GM18519 (cell line): ENCODE data around the gene GSG1L.
"Not testable (repeated sequence)": the region's sequence is repeated elsewhere in the genome, so short reads cannot be mapped to it uniquely, and the experiment has no call there.

Experiments used
- ATAC-seq: cut with Tn5 transposase; IDR thresholded peaks from one replicate; pipeline ENCODE4 v1.9.1; 2021; ENCODE audit warnings: mild to moderate bottlenecking, moderate library complexity; ENCODE audit not compliant: unreplicated experiment, low FRiP score

The GSG1L gene

DNA sequence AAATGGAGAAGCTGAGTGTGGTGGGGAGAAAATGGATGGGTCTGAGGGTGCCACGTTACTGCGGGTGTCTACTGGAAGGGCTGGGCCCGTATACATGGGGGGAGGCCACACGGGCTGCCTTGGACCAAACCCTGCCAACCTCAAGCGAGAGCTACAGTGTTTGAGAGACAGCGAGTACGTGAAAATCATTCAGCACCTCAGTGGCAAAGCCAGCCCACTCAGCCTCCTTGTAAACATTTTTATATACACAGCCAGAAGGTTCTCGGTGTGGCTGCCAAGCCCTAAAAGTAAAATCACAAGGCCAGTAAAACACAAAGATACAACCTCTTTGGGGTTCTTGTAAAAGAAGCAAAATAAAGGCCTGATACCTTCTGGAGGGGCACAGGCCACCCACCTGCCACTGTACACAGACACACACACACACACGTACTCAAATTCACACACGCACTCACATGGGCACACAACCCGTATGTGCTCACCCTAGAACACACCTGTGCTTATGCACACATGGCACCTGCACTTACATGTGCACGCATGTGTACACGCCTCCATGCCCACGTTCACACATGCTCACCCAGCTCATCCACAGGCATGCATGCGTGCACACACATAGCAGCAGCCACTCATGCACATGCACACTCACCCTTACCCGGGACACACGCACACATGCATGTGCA lies 102.8 kb downstream of the GSG1L start:
- no peak for ATAC-seq

DNA sequence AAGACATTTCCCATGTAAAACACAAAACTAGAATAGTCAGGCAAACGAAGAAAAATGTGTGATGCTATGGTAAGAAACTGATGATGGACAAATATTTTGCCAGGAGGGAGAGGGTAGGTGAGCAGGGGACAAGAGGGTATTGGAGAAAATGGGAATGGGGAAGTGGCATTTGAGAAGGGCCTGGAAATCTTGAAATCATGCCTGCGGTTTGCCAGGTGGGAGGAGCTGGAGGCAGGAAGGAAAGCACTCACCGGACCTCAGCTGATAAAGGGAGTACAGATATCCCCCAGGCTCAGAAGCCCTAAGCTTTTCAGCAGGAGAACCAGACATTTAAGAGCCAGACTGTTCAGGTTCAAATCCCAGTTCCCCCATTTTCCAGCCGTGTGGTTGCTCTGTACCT lies 103.6 kb downstream of the GSG1L start:
- ATAC-seq, result no peak

DNA sequence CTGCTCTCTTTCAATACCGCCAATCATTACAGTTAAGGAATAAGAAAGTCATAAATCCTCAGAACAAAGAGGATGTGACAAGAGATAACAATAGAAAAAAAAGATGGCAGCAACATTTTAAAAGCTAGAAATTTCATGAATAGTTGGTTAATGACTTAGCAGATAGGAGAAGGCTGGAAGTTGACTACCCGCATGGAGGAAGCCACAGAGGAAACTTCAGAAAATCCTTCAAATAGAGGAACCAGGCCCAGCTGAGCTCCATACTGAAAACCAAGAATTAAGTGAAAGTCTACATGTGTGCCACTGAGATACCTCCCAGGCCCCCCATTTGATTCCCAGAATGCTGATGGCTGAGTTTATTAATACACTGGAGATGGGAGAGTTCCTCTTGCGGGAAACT lies 109.3 kb downstream of the GSG1L start:
- ATAC-seq, result no peak

DNA sequence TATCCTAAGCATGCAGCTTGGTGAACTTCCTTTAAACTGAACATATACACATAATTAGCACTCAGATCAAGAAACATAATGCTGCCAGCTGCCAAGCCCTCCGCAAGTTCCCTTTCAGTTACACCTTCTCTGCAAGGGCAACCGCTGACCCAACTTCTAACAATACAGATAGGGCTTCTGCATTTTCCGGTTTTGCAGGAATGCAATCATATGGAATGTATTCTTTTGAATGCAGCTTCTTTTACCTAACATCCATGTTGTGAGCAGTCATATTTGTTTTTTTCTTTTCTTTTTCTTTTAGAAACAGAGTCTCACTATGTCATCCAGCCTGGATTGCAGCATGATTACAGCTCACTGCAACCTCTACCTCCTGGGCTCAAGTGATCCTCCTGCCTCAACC lies 110.7 kb downstream of the GSG1L start:
- ATAC-seq, result no peak

DNA sequence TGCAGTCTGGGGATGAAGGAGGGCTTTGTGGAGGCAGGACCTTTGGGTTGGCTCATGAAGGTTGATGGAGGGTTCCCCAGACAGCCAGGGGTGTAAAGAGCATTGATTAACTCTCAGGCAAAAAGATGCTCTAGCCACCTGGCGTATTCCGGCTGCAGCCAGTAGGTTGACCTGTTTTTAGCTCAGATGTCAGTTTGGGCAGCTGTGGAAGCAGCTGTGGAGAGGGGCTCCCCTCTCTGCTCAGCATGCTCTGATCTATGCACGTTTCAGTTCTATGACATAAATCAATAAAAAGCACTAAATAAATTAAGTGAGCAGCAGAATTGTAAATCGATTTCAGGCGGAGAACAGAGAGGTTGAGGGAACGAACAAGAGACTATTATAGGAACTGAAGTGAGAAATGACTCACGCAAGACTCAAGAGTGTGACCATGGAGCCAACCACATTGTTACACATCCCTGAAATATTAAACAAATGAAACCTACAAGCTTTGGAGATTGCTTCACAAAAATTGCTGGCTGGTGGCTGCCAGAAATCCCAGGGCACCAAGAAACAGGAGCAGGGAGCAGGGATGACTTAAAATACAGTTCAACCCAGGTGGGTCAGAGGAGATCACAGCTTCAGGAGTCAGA lies 111.9 kb downstream of the GSG1L start:
- no peak for ATAC-seq

DNA sequence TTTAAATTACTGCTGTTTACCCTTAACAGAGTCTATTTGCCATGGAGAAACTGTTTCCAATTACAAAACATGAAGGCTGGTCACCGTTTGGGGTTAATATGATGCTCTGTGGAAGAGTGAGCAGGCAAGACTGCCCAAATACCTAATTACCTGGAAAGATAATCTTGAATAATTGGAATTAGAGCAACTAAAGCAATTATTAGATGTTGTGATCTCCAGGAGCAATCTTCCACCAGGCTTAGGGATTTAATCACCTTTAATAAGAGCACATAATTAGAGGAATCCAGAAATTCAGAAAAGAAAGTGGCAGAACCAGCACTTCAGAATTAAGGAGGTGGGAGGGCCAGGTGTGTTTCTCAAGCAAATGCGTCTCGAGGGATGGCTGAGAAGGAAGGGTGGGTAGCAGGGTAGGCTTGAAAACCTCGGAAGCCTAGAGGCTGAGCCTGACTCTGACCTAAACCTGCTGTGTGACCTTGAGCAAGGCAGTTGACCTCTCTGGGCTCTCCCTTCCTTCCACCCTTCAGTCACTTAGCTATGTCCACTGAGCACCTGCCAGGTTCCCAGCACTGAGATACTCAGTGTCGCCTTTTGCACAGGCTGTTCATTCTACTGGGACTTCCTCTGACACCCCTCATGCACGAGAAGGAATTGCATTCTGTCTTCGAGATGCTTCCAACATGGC lies 113.2 kb downstream of the GSG1L start:
- no peak for ATAC-seq

DNA sequence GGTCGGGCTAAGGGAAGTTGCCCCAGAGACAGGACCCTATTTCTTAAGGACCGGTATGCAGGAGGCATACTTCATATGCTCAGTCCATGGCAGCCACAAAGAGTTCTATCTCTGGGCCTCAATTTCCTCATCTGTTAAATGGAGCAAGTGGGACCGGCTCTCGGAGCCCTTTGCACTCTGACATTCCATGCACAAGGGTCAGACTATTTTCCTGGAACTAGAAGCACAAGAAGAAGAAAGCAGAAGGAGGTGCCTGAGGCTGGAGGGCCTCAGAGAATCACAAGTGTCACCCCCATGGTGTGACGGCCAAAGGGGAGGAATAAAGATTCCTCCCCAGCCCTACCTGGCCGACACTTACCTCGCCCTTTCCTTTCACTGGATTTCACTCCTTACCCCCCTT lies 115.8 kb downstream of the GSG1L start:
- no peak for ATAC-seq

DNA sequence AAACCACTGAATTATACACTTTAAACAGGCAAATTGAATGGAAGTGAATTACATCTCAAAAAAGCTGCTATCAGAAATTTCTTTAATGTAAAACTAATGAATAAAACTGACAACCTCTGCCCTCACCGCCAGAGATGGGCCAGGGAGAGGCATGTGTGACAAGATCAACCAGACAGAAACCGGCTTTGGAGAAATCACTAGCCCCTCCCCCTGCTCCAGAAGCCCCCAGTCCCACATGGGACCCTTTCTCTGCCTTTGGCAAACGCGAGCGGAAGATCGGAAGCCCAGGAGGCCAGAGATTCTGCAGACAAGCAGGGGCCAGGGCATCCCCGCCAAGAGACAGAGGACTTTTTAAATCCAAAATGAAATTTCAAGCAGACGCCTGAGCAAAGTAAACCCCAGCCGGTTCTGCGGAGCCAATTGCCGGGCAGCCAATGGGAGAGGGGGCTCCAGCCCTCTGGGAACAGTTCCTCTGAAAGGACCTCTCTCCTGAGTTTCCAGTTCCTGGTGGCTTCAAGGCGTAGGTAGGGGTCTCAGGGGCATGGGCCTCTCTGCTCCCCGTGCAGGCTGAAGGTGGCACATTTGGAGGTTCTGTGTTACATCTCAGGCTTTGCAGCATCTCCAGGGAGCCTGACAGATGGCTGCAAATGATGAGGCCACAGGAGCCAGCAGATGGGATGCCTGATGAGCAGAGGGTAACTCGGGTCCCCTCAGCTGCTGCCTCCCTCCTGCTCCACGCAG lies 118.1 kb downstream of the GSG1L start:
- ATAC-seq, result no peak

DNA sequence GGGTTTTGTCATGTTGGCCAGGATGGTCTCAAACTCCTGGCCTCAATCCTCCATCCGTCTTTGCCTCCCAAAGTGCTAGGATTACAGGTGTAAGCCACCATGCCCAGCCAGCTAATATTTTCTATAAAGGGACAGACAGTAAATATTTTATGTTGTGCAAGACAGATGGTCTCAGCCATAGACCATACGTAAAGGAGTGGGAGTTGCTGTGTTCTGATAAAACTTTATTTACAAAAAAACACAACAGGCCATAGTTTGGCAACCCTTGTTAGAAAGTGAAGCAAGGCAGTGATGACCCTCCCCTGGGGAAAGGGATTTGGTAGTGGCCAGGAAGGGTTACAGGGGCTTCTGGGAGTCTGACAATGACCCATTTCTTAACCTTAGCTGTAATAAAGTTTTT lies 119.7 kb downstream of the GSG1L start:
- ATAC-seq, result no peak

DNA sequence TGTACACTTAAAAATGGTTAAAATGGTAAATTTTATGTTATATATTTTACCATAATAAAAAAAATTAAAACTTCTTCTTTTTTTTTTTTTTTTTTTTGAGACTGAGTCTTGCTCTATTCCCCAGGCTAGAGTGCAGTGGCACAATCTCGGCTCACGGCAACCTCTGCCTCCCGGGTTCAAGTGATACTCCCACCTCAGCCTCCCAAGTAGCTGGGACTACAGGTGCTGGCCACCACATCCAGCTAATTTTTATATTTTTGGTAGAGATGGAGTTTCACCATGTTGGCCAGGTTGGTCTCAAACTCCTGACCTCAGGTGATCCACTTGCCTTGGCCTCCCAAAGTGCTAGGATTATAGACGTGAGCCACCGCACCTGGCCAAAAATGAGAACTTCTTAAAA lies 121.4 kb downstream of the GSG1L start:
- not testable (repeated sequence) for ATAC-seq

DNA sequence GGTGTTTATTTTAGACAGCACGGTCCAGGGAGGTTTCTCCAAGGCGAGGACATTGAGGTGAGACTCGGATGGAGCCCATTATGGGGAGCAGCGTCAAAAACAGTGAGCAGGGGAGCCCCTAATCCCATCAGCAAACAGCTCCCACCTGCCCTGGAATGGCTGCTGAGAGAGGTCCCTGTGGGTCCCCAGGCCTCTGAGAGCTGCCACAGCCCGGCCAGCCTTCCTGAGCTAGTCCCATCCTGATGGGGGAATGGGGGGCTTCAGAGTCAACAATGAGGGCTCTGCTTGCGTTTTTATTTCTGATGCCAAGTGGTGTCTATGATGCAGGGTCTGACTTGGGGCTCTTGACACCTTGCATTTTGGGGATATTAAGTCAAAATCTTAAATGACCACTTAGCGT lies 128.4 kb downstream of the GSG1L start:
- no peak for ATAC-seq

DNA sequence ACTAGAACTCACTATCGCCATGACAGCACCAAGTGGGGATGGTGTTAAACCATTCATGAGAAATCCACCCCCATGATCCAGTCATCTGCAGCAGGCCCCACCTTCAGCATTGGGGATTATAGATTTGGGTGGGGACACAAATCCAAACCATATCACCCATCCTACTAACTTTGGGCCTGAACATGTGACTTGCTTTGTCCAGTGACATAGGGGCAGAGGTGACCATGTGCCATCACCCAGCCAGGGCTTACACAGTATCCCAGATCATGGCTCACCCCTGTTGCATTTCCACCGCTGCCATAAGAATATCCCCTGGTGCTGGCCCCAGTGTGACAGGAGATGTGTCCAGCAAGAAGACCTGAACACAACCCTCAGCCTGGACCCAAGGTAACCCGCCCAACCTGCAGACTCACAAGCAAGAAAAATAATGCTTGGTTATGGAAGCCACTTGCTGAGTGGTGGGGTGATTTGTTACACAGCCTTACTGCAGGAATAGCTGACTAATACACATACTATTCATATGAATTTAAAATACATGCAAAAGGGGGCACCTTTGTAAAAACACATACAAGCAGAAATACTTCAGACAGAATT lies 130.9 kb downstream of the GSG1L start:
- no peak for ATAC-seq

DNA sequence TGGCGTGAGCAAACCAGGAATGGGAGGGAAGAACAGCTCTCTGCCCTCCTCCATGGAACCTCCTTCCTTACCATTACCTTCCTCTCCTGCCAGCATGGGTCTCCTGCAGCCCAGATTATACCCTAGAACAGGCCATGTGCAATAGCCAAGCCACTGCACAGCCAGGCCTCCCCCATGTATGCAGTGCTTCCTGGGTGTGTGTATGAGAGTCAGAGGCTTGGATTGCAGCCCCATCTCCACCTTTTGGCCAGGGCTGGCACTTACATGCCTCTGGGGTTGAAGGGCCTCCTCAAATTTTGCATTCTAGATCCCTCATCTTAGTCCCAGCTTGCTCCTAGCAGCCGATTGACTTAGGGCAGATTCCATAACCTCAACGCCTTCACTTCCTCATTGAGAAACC lies 133.7 kb downstream of the GSG1L start:
- no peak for ATAC-seq

DNA sequence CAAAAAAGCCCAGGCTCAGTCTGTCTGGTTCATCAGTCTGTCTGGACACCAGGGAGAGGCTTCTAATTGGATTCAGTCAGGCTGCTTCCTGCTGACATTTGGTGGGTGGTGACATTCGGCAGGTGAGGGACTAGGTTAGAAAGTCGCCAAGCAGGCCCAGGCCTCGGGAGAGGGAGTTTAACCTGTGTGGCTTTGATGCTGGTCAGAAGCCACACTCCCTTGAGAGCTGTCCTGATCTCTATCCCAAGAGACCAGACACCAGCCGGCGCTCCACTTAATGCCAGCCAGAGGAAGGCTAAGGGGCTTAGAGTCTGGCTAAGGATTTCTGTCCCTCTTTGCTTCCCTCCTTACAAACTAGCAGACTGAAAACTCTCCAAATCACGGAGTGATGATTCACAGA lies 135.0 kb downstream of the GSG1L start:
- no peak for ATAC-seq

DNA sequence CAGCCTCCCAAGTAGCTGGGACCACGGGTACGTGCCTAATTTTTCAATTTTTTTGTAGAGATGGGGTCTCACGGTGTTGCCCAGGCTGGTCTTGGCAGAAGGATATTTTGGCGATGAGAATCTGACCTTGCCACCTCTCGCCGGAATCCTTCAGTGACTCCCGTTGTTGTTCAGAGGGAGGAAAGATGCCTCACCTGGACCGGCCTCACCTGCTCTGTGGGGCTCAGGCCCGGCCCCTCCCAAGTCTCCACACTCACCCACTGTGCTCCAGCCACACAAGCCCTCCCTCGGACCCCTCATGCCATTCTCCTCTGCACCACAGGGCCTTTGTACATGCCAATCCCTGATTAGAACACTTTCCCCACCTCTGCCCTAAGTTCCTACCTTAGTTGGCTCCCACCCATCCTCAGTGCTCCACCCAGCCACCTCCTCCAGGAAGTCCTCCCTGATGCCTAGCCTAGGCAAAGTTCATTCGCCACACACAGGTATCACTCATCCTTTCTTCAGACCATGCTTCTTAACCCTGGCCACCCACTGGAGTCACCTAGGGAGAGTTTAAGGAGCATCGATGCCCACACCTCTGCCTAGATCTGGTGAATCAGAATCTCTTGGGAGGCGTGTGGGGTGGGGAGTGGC lies 136.1 kb downstream of the GSG1L start:
- no peak for ATAC-seq

DNA sequence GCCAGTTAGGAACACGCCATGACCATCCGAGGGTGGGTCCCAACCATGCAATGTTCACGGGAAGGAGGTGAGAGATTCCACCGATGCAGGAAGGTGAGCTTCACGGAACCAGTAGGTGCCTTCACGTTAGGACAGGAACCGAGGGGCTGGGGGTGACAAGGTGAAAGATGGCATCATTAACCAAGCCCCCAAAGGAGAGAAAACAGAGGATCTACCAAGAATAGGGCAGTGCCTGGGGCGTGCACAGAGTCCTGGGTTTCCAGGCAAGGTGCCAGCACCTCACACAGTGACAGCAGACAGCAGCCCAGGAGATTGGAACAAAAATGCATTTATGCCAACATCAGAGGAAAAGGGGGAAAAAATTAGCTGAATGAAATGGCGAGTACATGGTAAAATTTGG lies 137.9 kb downstream of the GSG1L start:
- no peak for ATAC-seq

DNA sequence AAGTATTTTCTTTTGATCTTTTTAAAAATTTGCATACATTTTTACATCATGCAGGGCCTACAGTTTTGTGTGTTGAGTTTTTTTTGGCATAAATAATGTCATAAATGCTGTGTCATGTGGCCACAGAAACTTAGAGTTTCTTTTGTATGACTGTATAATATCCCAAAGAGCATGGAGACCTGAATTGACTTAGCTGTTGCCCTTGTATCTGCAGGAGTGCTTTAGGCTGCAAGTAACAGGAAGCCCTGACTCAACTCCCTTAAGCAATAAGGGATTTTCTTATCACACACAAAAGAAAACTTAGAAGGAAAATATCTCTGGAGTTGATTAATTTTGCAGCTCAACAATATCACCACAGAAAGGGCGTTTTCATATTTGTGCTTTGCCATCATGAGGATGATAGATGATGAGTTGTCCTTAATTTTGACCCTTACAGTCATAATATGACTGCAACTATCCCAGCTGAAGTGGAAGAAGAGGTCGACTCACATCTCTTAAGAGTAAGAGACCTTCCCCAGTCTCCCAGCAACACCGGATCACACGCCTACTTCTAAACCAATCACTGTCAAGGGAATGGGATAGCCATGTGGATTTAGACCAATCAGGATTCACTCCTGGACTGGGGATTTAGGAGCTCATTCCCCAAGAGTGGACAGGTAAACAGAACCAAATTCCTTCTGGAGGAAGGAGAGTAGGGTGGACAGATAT lies 138.9 kb downstream of the GSG1L start:
- no peak for ATAC-seq

DNA sequence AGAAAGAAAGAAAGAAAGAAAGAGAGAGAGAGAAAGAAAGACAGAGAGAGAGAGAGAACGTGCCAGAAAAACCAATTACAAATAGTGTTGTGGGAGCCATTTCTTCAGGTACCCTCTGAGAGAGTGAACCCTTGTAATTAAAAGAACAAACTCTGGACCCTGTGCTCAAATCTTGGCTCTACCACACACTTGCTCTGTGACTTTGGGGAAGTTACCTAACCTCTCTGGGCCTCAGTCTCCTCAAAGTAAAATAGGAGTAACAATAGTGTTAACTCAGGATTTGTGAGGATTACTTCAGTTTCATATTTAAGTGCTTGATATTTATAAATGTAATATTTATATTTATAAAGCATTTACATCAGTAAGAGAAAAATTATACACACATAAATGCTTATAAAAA lies 139.8 kb downstream of the GSG1L start:
- no peak for ATAC-seq

DNA sequence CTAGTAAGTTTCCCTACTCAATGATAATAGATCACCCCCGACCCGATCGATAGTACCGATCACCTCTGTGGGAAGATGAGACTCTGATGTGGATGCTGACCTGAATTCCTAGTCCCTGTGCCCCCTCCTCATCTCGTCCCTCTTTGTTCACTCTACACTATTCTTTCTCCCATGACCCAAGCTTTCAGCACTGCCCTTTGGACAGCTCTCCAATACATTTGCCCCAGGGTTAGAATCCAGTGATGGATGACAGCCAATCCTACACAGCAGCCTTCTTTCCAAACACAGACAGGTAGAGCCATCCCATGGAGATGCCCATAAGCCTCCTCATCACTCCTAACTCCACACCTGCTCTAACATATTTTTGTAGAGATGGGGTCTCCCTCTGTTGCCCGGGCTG lies 141.1 kb downstream of the GSG1L start:
- ATAC-seq, result no peak

DNA sequence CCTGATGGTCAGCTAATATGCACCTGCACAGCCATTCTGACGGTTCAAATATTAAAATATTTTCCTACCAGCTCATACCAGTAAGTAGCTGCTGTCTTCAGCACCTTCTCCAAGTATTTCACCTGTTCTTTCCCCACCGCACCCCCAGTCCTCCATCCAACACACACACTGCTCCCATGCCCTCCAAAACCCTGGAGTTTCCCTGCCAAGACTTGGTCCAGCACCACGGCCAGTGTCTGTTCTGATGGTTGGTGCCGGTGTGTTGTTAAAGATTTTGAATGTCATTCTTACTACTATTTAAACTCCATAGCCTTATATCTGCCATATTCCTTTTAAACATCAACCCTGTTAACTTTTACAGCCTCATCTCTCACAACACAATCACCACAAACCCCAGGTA lies 142.4 kb downstream of the GSG1L start:
- ATAC-seq, result no peak
